Stimulated activated CD4-positive, alpha-beta T cell treated with anti-CD3 and anti-CD28 coated beads, Interleukin-2, amount 100 ng/mL, for 48 hours (primary cell): Measurements from ENCODE around the gene LRRK1.

ENCODE experiments used
- DNase-seq, 2 donors: peaks; one replicate each; pipeline ENCODE4 v3.0.0-alpha.2; 2020

LRRK1 gene

GRCh38 chr15:101026656-101027272 is 107.6 kb downstream of the LRRK1 start:
- DNase-seq: no peak

- no peak for DNase-seq
Observed at GRCh38 chr15:101027273-101027901, 108.2 kb downstream of the LRRK1 start.

- DNase-seq: no peak
Observed at GRCh38 chr15:101027920-101028319, 108.8 kb downstream of the LRRK1 start.

- DNase-seq: no peak
Observed at GRCh38 chr15:101028321-101028720, 109.2 kb downstream of the LRRK1 start.

GRCh38 chr15:101028772-101029438 is 109.7 kb downstream of the LRRK1 start:
- DNase-seq: no peak

- DNase-seq: no peak
Observed at GRCh38 chr15:101029971-101030661, 111.0 kb downstream of the LRRK1 start.

- DNase-seq: no peak
Observed at GRCh38 chr15:101031213-101031612, 112.1 kb downstream of the LRRK1 start.

- no peak for DNase-seq
Observed at GRCh38 chr15:101033801-101034200, 114.6 kb downstream of the LRRK1 start.

GRCh38 chr15:101035611-101036010 is 116.5 kb downstream of the LRRK1 start:
- DNase-seq: no peak

GRCh38 chr15:101036189-101036588 is 117.0 kb downstream of the LRRK1 start:
- DNase-seq: no peak

- DNase-seq: no peak
Observed at GRCh38 chr15:101037090-101037830, 118.1 kb downstream of the LRRK1 start.

GRCh38 chr15:101038327-101039003 is 119.3 kb downstream of the LRRK1 start:
- no peak for DNase-seq

GRCh38 chr15:101039461-101039860 is 120.3 kb downstream of the LRRK1 start:
- DNase-seq: no peak

- no peak for DNase-seq
Observed at GRCh38 chr15:101042320-101042719, 123.2 kb downstream of the LRRK1 start.

GRCh38 chr15:101043011-101043410 is 123.9 kb downstream of the LRRK1 start:
- DNase-seq: no peak

- no peak for DNase-seq
Observed at GRCh38 chr15:101043911-101044624, 124.9 kb downstream of the LRRK1 start.

- no peak for DNase-seq
Observed at GRCh38 chr15:101044625-101045235, 125.6 kb downstream of the LRRK1 start.

GRCh38 chr15:101045236-101045646 is 126.1 kb downstream of the LRRK1 start:
- no peak for DNase-seq

GRCh38 chr15:101045835-101046691 is 126.9 kb downstream of the LRRK1 start:
- DNase-seq: no peak

GRCh38 chr15:101046826-101047225 is 127.7 kb downstream of the LRRK1 start:
- DNase-seq: no peak
